SKM-1 treated with dmso at 0.1 percent for 144 hours (cell line): ENCODE results near the gene KLHL5.
"Not testable (repeated sequence)": the region's sequence is repeated elsewhere in the genome, so short reads cannot be mapped to it uniquely, and the experiment has no call there.

Experiments
- DNase-seq: peaks from one replicate; lab custom pipeline; 2025; ENCODE audit not compliant: unreplicated experiment; lab: John Stamatoyannopoulos, UW

KLHL5 gene

DNA sequence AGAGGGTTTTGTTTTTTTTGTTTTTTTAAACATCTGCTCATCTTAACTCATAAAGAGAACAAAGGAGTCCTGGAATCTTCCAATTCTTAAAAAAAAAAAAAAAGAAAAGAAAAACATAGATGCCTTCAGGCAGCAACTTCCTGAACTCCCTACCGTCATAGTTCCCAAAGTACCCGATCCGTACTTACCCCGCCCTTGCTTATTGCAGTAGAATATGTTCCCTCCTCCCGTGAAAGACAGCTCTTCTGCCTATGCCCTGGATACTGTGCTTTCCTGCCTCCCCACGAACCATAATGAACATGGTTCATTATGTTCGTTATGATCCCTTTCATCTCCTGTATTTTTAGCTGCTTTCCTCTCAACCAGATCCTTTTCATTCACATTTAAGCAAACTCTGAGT, 40.3 kb downstream of the KLHL5 start:
- no peak for DNase-seq

DNA sequence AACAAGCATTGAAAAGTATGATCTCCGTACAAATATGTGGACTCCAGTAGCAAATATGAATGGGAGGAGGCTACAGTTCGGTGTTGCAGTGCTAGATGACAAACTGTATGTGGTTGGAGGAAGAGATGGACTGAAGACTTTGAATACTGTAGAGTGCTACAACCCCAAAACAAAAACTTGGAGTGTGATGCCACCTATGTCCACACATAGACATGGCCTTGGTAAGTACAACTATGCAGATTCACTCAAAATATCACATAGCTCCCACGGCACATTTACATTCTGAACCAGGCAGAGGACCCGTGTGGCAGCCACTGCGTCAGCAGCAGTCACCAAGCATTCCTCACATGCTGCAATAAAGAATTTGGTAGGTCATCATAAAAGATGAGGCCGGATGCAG, 41.3 kb downstream of the KLHL5 start:
- no peak for DNase-seq

DNA sequence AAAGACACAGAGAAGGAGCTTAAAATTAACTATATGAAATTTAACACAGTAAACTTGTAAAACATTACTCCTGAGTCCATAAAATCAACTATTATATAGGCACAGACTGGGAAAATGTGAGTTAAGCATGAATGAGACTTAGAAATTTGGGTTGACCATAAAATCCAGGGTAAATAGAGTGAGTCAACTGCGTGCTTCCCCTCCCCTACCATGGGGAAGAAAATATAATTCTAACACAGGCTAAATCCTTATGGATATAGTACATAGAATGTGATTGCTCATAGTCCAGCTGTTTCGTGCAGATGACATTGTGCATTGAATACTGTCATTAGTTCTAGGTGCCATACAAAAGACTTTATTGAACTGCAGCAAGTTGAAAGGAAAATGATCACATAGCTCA, 42.2 kb downstream of the KLHL5 start:
- no peak for DNase-seq

DNA sequence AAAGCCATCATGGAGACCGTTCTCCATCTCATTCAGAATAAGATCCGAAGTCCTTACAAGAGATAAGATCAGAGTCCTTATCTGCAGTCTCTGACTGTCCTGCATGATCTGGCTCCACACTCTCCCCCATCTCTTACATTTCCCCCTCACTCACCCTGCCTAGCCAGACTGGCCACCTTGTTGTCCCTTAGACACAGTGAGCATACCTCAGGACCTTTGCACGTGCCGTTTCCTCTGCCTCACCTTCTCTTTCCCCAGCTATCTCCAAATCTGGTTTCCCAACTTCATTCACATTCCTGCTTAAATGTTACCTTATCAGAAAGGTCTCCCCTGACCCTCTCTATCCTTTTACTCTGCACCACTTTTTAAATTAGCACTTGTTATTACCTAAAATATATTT, 44.0 kb downstream of the KLHL5 start:
- DNase-seq = no peak

DNA sequence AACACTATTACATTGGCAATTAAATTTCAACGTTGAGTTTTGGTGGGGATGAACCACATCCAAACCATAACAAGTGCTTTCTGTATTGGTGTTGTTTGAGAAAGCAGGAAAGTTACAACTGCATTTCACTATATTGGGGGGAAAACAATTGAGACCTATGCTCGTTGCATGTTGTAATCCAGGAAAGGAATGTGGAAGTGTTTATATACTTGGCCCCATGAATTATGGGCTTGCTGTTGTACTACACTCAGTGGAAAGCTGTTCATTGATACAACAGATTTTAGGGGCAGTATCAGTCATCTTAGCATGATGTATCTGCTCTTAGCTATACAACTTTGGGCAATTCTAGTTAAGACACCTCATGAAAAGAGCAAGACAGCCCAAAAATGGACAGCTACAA, 52.4 kb downstream of the KLHL5 start:
- DNase-seq = no peak

DNA sequence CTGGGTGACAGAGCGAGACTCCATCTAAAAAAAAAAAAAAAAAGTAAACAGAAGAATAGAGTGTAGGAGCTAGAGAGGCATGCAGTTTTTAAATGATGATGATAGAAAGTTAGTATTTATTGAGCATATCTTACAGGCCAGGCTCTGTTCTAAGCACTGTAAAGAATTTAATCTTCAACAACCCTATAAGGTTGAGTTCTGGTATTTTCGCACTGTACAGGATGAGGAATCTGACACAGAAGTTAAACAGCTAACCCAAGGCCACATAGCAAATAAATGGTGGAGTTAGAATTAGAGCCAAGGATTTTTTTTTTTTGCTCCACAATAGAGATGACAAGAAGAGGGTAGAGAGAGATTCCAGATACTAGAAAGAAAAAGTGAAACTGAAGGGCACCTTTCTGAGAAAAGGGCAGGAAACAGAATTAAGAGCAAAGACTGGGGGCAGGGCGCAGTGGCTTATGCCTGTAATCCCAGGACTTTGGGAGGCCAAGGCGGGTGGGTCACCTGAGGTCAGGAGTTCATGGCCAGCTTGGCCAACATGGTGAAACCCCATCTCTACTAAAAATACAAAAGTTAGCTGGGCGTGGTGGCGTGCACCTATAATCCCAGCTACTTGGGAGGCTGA, 56.1 kb downstream of the KLHL5 start:
- DNase-seq = no peak

DNA sequence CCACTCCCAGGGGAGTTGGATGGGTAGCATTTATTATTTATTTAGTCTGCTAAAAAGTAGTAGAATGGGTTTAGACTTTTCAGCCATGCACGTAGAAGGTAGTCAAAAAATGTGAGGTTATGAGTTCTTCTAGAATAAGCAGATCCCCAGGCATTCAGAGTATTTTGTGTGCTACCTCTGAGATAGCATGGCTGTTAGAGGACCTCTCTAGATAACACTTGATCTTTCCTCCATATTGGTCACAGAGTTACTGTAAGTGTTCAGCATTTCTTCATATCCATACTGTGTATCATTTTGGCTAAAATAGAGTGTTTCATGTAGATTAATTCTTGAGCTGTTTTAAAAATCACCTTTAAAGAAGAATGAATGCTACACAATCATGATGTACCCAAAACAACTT, 58.4 kb downstream of the KLHL5 start:
- no peak for DNase-seq

DNA sequence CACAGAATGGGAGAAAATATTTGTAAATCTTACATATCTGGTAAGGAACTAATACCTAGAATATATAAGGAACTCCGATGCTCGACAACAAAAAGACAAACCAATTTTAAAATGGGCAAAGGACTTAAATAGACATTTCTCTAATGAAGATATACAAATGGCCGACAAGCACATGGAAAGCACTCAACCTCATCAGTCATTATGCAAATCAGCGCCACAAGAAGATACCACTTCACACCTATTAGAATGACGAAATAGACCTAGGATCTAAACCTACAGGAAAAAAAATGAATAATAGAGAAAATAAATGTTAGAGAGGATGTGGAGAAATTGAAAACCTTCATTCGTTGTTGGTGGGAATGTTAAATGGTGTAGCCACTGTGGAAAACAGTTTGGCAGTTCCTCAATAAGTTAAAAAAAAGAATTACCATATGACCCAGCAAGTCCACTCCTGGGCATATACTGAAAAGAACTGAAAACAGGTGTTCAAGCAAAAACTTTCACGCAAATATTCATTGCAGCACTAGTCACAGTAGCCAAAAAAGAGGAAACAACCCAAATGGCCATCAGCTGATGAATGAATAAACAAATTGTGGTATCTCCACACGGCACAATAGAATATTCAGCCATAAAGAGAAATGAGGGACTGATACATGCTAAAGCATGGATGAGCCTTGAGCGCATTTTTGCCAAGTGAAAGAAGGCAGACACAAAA, 63.0 kb downstream of the KLHL5 start:
- DNase-seq = no peak

DNA sequence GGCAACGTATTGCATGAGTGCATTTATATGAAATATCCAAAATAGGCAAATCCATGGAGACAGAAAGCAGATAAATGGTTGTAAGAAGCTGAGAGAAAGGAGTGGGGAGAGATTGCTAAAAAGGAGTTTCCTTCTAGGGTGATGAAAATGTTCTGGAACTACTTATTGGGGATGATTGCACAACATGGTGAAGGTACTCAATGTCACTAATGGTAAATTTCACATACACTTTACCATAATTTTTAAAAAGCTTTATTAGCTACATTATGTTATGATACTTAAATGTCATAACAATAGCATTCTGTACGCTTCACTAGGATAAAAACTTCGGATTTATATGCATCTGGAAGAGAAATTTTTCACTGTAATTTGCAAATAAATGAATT, 63.6 kb downstream of the KLHL5 start:
- no peak for DNase-seq

DNA sequence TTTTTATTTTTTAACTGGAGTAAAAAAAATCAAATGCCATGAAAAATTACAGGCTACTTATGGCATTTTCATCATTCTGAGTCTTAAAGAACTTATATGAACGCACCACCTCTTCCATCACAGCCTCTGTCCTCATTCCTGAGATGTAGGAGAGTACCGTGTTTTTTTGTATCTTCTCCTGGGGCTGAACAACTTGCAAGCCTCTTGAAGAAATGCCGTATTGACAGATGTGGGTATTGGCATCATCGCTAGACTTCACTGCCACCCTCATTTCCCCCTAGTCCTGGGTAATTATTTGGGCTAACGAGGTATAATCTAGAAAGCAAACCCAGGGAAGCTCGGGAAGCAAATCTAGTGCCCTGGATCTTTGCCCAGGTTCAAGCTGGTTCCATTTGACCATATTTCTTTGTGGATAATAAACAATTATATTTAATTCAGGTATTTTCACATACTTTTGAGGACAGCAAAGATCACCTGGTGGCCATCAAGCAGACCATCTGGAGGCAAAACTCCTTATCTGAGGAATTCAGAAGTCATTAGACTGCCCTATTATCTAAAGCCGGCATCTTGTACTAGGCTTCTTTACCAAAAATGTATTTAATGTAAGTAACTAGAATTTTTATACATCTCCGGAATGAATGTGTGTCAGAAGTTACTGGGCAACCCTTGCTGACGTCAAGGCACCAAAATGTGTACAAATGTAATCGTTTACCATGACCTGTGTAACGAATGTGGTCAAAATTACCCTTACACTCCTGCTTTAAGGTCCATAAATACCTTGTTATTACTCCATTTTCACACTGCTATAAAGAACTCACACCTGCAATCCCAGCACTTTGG, 64.4 kb downstream of the KLHL5 start:
- no peak for DNase-seq

DNA sequence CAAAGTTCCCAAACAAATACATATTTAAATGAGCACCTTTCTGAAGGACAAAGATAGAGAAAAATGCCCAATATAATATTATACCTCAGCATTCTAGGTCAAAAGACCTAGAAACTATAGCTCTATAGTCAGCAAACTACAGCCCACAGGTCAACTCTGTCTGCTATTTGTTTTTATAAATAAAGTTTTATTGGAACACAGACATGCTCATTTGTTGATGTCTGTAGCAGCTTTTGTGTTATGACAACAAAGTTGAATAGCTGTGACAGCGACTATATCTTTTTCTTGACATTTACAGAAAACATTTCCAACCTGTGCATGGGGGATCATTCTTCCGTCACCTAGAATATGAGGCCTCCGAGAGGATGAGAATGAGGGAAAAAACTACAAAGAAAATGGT, 71.6 kb downstream of the KLHL5 start:
- DNase-seq = no peak

DNA sequence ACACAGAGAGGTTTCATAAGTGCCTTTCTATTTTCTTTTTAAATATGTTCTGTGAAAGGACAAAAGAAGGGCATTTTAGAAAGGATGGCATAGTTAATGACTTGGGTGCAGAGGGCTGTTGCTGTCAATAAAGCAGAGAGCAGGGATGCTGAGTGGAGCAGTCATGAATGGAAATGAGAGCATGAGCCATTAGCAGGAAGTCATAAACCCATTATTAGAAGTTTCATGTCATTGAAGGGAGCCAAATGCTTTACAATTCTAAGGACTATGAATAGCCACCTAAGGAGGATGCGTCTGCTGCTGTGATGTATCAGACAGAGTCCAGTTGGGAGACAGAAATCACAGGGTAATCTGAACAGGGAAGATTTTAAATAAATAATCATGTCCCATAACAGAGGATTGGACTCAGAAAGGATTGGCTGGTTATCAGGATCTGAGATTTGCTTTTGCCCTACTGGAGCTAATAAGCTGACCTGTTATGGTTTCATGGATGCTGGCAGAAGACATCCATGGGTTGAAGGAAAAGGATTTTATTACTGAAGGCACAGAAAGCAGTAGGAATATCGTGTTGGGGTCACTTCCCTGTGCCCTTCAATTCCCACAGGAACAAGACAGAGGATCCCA, 72.8 kb downstream of the KLHL5 start:
- DNase-seq = no peak

DNA sequence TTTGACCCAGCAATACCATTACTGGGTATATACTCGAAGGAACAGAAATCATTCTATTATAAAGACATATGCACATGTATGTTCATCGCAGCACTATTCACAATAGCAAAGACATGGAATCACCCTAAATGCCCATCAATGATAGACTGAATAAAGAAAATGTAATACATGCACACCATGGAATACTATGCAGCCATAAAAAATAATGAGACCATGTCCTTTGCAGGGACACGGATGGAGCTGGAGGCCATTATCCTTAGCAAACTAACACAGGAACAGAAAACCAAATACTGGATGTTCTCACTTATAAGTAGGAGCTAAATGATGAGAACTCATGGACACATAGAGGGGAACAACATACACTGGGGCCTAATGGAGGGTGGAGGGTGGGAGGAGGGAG, 76.2 kb downstream of the KLHL5 start:
- not testable (repeated sequence) for DNase-seq

DNA sequence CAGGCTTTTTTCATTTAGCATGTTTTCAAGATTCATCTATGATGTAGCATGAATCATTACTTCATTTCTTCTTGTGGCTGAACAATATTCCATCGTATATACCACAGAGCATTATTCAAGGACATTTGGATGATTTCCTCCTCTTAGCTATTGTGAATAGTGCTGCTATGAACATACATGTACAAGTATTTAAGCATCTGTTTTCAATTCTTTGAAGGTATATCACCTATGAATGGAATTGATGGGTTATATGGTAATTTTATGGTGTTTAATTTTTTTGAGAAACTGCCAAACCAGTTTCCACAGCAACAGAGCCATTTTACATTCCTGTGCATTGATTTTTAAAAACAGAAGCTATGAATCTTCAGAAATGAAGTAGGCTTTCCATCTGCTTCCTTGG, 84.2 kb downstream of the KLHL5 start:
- no peak for DNase-seq

DNA sequence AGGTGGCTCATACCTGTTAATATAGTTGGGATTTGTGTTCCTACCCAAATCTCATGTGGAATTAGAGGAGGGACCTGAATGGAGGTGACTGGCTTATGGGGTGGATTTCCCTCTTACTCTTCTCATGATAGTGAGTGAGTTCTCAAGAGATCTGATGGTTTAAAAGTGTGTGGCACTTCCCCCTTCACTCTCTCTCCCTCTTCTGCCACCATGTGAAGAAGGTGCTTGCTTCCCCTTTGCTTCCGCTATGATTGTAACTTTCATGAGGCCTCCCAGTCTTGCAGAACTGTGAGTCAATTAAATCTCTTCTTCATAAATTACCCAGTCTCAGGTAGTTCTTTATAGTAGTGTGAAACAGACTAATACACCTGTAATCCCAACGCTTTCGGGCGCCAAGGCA, 92.0 kb downstream of the KLHL5 start:
- peak; percentile 6 for DNase-seq

DNA sequence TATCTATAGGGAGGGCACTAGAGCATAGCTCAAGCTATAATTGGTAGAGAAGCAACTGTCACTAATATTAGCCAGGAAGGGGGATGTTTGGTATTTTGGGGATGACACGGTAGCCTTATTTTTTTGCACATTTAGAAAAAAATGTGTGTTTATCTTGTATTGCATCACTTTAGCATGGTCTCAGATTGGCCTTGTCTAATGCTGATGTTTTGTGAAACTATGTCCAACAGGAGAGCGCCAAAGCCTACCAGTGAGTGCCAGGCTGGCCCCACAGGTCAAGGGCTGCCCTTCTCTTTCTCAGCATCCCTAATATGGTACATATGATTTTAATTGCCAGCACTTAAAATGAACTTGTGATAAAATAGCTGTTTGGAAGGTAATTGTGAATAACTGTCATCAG, 95.5 kb downstream of the KLHL5 start:
- no peak for DNase-seq

DNA sequence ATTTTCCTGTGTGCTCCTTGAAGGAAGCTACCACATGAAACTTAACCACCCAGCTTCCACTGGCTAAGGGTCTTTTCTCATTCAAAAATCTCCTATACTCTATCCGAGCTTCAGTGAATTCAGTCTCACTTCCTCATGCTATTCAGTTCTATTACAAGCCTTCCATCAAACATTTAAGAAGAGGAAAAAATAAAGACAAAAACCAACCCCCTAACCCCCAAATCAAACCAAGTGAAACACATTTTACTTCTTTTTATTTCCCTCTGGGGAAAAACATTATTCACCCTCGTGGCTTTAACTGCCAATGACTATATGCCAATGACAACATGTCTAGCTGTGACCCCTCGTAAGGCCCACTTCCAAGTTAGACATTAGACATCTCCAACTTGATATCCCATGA, 104.1 kb downstream of the KLHL5 start:
- DNase-seq = no peak

DNA sequence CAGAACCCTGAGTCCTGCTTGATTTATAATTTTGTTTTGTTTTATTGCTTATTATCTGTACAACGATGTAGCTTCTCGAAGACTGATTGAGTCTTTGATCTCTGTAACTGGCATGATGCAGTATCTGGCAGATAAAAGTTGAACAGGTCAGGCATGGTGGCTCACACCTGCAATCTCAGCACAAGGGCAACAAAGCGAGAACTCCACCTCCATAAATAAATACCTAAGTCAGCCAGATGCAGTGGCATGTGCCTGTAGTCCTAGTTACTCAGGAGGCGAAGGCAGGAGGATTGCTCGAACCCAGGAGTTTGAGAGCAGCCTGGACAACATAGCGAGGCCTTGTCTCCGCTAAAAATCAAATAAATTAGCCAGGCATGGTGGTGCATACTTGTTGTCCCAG, 104.6 kb downstream of the KLHL5 start:
- DNase-seq = no peak

DNA sequence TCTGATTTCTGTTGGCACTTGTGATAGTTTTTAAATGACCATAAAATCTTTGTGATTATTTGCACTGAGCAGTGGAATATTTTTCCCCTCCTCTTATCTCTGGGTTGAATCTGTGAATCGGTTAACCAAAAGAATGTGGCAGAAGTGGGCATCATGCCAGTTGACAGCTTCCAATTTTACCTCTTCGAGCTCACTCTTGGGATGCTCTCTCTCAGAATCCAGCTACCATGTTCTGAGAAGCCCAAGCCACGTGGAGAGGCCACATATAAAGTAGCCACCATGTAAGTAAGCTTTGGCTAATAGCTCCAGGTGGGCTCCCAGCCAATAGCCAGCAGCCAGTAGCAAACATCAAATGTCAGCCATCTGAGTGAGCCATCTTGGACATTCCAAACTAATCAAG, 107.4 kb downstream of the KLHL5 start:
- DNase-seq = no peak

DNA sequence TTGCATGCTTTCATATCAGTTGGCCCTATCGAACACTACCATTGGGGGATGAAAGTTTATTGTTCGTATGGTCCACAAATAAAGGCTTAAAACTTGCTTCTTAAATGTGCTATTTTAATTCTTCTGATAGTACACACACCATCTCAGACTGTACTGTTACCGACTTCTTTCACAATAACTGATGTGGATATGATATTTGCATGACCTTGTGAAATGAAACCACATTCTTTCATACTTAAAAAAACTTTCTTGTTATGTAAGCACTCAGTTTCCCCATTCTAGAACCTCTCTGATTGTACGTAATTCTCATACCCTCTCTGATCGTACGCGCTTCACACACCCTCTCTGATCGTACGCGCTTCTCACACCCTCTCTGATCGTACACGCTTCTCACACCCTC, 108.3 kb downstream of the KLHL5 start:
- peak; percentile 6 for DNase-seq
